ENCODE results near the gene SCYGR7.

DNA sequence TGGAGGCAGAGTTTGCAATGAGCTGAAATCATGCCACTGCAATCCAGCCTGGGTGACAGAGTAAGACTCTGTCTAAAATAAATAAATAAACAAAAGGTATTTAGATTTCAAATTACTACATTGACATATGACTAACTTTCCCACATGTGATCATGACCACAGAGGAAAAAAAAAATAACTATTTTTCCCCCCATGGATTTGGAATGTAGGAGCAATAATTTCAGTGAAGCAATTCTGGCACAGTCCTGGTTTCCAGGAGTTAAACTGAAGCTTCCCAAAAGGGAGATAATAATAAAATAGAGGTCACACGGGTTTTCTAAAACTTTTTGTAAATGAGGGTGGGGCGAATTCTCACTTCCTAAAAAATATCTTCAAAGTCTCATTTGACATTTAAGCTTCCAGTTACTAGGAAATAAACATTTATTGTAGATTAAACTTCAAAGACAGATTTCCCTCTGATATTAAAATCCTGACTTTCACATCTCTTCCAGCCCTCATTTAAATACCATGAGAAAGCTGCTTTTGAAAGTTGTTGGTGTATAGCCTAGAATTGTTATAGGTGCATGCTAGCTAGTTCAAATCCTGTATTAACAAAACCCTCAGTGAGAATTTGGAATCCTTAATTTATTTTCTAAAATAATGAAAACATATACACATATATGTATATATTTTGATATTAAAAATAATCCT is 31.0 kb upstream of the SCYGR7 start:
- TF ChIP-seq, protein P1, sequence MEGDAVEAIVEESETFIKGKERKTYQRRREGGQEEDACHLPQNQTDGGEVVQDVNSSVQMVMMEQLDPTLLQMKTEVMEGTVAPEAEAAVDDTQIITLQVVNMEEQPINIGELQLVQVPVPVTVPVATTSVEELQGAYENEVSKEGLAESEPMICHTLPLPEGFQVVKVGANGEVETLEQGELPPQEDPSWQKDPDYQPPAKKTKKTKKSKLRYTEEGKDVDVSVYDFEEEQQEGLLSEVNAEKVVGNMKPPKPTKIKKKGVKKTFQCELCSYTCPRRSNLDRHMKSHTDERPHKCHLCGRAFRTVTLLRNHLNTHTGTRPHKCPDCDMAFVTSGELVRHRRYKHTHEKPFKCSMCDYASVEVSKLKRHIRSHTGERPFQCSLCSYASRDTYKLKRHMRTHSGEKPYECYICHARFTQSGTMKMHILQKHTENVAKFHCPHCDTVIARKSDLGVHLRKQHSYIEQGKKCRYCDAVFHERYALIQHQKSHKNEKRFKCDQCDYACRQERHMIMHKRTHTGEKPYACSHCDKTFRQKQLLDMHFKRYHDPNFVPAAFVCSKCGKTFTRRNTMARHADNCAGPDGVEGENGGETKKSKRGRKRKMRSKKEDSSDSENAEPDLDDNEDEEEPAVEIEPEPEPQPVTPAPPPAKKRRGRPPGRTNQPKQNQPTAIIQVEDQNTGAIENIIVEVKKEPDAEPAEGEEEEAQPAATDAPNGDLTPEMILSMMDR (conservative IDR thresholded peaks at IDR 0.05; ENCODE audit: low read depth in 2 of 2) = no peak
- TF ChIP-seq EZH2phosphoT487 (IDR thresholded peaks at IDR 0.05; ENCODE audit: unreplicated experiment) = no peak
- TF ChIP-seq ZNF462 (CRISPR knock-in tag; IDR thresholded peaks at IDR 0.05) = no peak
- TF ChIP-seq REST (IDR thresholded peaks at IDR 0.05; ENCODE audit: unreplicated experiment) = no peak
- no peak for TF ChIP-seq EZH2 (IDR thresholded peaks at IDR 0.05; ENCODE audit: low read depth, unreplicated experiment)
- no peak for TF ChIP-seq CREB1 (CRISPR knock-in tag; IDR thresholded peaks at IDR 0.05; ENCODE audit: low read depth)
- no peak for TF ChIP-seq POLR2AphosphoS5 (IDR thresholded peaks at IDR 0.05; ENCODE audit: low read depth)
- no peak for TF ChIP-seq ETS1 (IDR thresholded peaks at IDR 0.05)
- TF ChIP-seq STAT1 (IDR thresholded peaks at IDR 0.05; ENCODE audit: unreplicated experiment) = no peak
- no peak for TF ChIP-seq JUNB (IDR thresholded peaks at IDR 0.05; ENCODE audit: unreplicated experiment)
- TF ChIP-seq NANOG (IDR thresholded peaks at IDR 0.05; ENCODE audit: borderline replicate concordance) = no peak
- TF ChIP-seq ZNF331 (CRISPR knock-in tag; IDR thresholded peaks at IDR 0.05; ENCODE audit: low read depth) = no peak

All from GM23338 (cell line).